Measurements from ENCODE around the gene LRRK2.

Gene LRRK2

DNA sequence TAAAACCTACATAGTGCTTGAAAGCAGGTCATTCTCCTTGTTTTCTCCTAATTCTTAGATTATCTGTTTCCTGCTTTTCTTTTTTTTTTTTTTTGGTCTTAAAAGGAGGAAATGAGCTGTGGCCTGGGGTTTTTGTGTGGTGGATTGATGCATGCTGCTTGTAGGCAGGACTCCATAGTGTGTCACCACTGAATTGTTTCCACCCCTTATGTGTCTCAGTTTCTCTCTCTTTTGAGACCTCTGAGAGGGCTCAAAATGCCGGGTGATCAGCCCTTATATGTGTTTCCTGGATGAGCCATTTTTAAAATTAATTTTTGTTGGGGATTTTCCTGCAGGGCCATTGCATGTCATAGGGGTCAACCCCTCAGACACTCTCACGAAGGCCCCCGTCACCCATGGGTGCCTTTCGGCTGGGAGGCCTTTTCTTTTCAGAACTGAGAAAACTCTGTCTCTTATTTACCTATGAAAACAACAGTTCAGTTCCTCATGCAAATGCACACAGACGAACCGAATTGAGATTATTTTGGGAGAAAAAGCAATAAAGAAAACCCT, 32.0 kb upstream of the LRRK2 start:
- Histone ChIP-seq H3K4me2 (ENCODE audit: low read length) (peak overlapping the region; percentile 63), H3K9me3 (ENCODE audit: control insufficient read depth, insufficient read depth, low read length) (no peaks in the 10 kb centered on the region), H3K4me3 (ENCODE audit: low read length) (peak overlapping the region; percentile 51), H3K4me1 (ENCODE audit: control insufficient read depth, low read length) (peaks cover 30% of the 10 kb centered on the region), H3F3A (ENCODE audit: control insufficient read depth, insufficient read depth) (0 out of 2 replicates have a peak, but pooled peaks cover 2% of the 10 kb centered on the region), H4K20me1 (ENCODE audit: control insufficient read depth, insufficient read depth, low read depth, low read length) (no peaks in the 10 kb centered on the region), H3K36me3 (ENCODE audit: control insufficient read depth, low read length) (no peaks in the 10 kb centered on the region), H3K9me2 (replicated peaks; ENCODE audit: control insufficient read depth, low read length) (no peaks in the 10 kb centered on the region), H3K27me3 (ENCODE audit: control insufficient read depth, low read length) (no peaks in the 10 kb centered on the region), H3K27ac (ENCODE audit: low read depth, low read length) (peak overlapping the region; percentile 64), H3K79me2 (ENCODE audit: control insufficient read depth, low read length) (no peaks in the 10 kb centered on the region)
- TF ChIP-seq EZH2phosphoT487 (IDR thresholded peaks at IDR 0.05; ENCODE audit: borderline replicate concordance, low read length) = no peak
- TF ChIP-seq, protein P1, sequence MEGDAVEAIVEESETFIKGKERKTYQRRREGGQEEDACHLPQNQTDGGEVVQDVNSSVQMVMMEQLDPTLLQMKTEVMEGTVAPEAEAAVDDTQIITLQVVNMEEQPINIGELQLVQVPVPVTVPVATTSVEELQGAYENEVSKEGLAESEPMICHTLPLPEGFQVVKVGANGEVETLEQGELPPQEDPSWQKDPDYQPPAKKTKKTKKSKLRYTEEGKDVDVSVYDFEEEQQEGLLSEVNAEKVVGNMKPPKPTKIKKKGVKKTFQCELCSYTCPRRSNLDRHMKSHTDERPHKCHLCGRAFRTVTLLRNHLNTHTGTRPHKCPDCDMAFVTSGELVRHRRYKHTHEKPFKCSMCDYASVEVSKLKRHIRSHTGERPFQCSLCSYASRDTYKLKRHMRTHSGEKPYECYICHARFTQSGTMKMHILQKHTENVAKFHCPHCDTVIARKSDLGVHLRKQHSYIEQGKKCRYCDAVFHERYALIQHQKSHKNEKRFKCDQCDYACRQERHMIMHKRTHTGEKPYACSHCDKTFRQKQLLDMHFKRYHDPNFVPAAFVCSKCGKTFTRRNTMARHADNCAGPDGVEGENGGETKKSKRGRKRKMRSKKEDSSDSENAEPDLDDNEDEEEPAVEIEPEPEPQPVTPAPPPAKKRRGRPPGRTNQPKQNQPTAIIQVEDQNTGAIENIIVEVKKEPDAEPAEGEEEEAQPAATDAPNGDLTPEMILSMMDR (IDR thresholded peaks at IDR 0.05; ENCODE audit: low read depth, low read length, poor library complexity, severe bottlenecking) = no peak

DNA sequence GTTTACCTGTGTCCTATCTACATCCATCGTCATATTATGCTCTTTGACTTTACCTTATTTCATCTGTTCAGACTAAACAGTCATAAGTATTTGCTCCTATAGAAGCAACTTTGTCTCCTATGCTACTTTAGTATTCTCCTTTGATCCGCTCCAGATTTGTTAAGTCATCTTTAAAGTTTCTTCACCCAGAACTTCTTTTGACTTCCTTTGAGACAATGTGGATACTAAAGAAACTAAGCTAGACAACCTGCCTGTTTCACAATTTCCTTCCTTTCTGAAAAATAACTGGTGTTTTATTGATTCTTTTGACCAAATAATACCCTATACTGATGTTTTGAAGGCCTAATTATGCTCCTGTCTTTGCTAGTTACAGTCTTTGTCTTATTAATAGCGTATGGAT, 30.0 kb upstream of the LRRK2 start:
- Histone ChIP-seq H4K20me1 (ENCODE audit: control insufficient read depth, insufficient read depth, low read depth, low read length) (no peaks in the 10 kb centered on the region), H3K9me2 (replicated peaks; ENCODE audit: control insufficient read depth, low read length) (no peaks in the 10 kb centered on the region), H3F3A (ENCODE audit: control insufficient read depth, insufficient read depth) (0 out of 2 replicates have a peak, but pooled peaks cover 2% of the 10 kb centered on the region), H3K9me3 (ENCODE audit: control insufficient read depth, insufficient read depth, low read length) (no peaks in the 10 kb centered on the region), H3K36me3 (ENCODE audit: control insufficient read depth, low read length) (no peaks in the 10 kb centered on the region), H3K27ac (ENCODE audit: low read depth, low read length) (no peak overlapping the region), H3K4me3 (ENCODE audit: low read length) (no peak overlapping the region), H3K4me2 (ENCODE audit: low read length) (no peak overlapping the region), H3K79me2 (ENCODE audit: control insufficient read depth, low read length) (no peaks in the 10 kb centered on the region), H3K4me1 (ENCODE audit: control insufficient read depth, low read length) (peaks cover 30% of the 10 kb centered on the region), H3K27me3 (ENCODE audit: control insufficient read depth, low read length) (no peaks in the 10 kb centered on the region)
- TF ChIP-seq, protein P1 (IDR thresholded peaks at IDR 0.05; ENCODE audit: low read depth, low read length, poor library complexity, severe bottlenecking) = no peak
- TF ChIP-seq EZH2phosphoT487 (IDR thresholded peaks at IDR 0.05; ENCODE audit: borderline replicate concordance, low read length) = no peak

DNA sequence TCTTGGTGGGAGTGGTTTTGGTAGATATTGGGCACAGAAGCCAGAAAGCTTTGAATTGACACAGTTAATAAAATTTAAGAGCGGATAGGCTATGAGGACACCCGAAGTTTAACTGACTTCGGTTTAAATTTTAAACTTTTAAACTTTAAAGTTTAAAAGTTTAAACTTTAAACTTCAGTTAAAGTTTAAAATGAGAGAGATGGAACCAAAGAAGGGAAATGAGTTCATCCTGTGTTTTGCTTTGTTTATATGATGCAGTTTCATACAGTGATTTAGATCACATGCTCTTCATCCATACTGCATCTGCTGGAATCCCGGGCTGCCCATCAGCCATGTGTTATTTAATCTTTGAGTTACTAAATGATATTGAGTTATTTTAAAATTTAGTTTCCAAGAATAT, 27.2 kb upstream of the LRRK2 start:
- H3F3A ChIP-seq (ENCODE audit: control insufficient read depth, insufficient read depth) = peaks cover 12% of the 10 kb centered on the region; the same call in 1 of the 2 replicates
- no peaks in the 10 kb centered on the region for H3K9me3 ChIP-seq (ENCODE audit: control insufficient read depth, insufficient read depth, low read length)
- no peaks in the 10 kb centered on the region for H4K20me1 ChIP-seq (ENCODE audit: control insufficient read depth, insufficient read depth, low read depth, low read length)
- H3K4me2 ChIP-seq (ENCODE audit: low read length) = no peak overlapping the region
- peaks cover 39% of the 10 kb centered on the region for H3K4me1 ChIP-seq (ENCODE audit: control insufficient read depth, low read length)
- no peaks in the 10 kb centered on the region for H3K79me2 ChIP-seq (ENCODE audit: control insufficient read depth, low read length)
- H3K27ac ChIP-seq (ENCODE audit: low read depth, low read length) = no peak overlapping the region
- H3K36me3 ChIP-seq (ENCODE audit: control insufficient read depth, low read length) = no peaks in the 10 kb centered on the region
- no peaks in the 10 kb centered on the region for H3K9me2 ChIP-seq (replicated peaks; ENCODE audit: control insufficient read depth, low read length)
- H3K4me3 ChIP-seq (ENCODE audit: low read length) = no peak overlapping the region
- TF ChIP-seq, protein P1 (IDR thresholded peaks at IDR 0.05; ENCODE audit: low read depth, low read length, poor library complexity, severe bottlenecking) = no peak
- no peak for TF ChIP-seq EZH2phosphoT487 (IDR thresholded peaks at IDR 0.05; ENCODE audit: borderline replicate concordance, low read length)
- no peaks in the 10 kb centered on the region for H3K27me3 ChIP-seq (ENCODE audit: control insufficient read depth, low read length)
